A549 treated with CORT108297 at 1 μM for 4 hours (cell line): ENCODE measurements around the gene SCAPER. TPM values are rescaled to one million over a fixed set of nuclear protein-coding genes. Genes with fewer than 3 reads are reported as not detected.

ENCODE experiments used
- total RNA-seq: library from RNA; stranded (reverse); fragments of 200-300 nt; extraction: Qiagen RNA extraction; gene quantifications from 5 replicates; pipeline ENCODE4 v1.2.3, GENCODE V29; 2022

Gene SCAPER, protein sequence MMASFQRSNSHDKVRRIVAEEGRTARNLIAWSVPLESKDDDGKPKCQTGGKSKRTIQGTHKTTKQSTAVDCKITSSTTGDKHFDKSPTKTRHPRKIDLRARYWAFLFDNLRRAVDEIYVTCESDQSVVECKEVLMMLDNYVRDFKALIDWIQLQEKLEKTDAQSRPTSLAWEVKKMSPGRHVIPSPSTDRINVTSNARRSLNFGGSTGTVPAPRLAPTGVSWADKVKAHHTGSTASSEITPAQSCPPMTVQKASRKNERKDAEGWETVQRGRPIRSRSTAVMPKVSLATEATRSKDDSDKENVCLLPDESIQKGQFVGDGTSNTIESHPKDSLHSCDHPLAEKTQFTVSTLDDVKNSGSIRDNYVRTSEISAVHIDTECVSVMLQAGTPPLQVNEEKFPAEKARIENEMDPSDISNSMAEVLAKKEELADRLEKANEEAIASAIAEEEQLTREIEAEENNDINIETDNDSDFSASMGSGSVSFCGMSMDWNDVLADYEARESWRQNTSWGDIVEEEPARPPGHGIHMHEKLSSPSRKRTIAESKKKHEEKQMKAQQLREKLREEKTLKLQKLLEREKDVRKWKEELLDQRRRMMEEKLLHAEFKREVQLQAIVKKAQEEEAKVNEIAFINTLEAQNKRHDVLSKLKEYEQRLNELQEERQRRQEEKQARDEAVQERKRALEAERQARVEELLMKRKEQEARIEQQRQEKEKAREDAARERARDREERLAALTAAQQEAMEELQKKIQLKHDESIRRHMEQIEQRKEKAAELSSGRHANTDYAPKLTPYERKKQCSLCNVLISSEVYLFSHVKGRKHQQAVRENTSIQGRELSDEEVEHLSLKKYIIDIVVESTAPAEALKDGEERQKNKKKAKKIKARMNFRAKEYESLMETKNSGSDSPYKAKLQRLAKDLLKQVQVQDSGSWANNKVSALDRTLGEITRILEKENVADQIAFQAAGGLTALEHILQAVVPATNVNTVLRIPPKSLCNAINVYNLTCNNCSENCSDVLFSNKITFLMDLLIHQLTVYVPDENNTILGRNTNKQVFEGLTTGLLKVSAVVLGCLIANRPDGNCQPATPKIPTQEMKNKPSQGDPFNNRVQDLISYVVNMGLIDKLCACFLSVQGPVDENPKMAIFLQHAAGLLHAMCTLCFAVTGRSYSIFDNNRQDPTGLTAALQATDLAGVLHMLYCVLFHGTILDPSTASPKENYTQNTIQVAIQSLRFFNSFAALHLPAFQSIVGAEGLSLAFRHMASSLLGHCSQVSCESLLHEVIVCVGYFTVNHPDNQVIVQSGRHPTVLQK (N-terminal part only)
- 1.8 to 3.8 TPM (median 3.8 TPM) in 5 replicates for total RNA-seq

DNA sequence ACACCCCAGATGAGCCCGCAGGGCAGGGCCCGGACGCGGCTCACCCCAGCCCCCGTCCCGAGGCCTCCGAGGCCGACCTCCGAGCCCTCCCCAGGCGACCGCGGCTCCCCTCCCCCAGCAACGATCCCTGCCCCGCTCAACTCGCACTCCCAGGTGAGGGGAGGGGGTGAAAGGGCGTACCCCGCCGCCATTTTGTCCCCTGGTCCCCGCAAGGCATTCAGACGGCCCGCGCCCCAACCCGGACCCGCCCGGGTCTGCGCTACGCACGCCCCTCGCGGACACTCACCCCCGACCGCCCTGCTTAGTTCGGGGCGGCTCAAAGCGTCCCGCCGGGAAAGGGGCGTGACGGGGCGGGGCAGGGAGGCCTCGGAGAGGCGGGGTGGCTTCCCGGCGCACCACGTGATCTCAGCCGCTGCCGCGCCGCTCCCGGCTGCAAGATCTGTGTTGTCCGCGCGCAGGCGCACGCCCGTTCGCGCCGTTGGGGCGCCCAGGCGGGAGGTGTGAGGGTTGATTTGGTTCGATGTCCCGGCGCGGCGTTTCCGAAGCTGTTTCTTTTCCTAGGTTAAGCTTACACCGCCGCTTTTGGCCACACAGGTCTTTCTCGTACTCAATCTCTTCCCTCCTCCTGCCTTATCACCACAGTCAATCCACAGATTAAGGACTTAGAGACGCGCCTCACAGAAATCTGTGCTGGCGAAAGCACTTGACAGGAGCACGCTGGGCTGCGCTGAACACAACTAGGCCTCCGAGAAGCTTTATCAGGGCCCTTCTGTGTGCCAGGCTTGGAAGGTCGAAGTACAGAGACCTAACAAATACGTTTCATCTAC lies at the start of gene SCAPER:
SCAPER (minus strand) TSS at position 328 of the 827 bp plus-strand sequence. CDS start 21,523 bp downstream, outside the sequence.

DNA sequence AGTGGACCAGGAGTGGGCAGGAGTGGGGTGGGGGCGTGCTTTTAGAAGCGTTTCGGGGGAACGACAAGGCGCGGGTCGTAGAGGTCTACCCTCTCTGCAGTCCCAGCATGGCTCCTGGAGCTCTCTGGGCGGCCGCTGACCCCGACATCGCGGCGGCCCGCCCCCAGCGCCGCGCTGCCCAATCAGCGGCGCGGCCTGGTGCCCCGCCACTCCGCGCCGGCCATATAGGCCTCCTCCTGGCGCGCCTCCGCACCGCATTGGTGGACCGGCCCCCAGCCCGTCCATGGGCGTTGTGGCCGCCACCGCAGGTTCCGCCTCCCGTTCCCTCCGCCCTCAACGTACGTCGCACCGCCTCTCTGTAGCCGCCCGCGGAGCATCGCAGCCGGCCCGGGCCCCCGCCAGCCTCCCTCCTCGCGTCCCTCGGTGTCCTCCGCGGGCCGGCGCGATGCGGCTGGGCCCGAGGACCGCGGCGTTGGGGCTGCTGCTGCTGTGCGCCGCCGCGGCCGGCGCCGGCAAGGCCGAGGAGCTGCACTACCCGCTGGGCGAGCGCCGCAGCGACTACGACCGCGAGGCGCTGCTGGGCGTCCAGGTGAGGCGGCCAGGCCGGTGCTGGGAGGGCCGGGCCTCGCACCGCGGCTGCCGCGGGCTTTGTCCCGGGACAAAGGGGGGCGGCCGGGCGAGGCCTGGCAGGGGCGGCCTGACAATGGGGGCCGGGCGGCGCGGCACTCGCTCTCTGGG lies 26.4 kb upstream of the SCAPER start, which contains the start of gene RCN2:
RCN2 (plus strand) TSS at position 353 of the 738 bp plus-strand sequence; CDS start at position 446, 93 bp downstream.

DNA sequence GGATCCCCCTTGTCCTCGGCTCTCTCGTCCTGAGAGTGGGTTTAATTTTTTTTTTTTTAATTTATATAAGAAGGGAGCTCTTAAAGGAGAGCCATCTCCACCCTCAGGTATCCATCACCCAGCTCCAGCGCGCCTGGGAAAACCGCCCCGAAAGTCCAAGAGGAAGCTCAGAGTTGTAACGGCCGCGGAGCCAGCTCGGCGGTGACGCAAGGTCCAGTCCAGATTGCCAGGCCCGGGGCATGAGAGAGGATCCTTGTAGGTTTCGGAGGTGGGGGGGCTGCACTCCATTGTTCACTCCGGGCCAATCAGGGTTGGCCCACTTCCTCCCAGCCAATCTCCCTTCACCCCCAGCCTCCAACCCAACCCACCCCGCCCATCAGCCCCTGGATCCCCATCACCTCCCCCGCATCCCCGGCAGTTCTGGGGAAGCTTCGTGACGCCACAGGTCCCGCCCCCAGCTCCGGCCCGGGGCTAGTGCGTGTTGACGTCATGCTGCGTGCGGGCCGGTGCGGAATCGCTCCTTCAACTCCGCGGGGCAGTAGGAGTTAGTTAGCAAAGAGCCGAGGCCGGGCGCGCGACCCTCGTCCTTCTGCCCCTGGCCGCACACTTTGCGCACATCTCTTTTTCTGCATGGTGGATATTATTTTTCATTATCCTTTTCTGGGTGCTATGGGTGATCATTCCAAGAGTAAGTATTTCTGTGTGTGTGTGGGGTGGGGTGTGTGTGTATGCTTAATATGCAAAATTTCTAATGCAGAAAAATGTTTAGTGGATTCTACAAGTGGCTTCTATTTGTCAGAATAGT lies 568.7 kb downstream of the SCAPER start, which contains the start of gene ISL2:
ISL2 (plus strand) TSS at position 520 of the 805 bp plus-strand sequence; CDS start at position 631, 111 bp downstream.

DNA sequence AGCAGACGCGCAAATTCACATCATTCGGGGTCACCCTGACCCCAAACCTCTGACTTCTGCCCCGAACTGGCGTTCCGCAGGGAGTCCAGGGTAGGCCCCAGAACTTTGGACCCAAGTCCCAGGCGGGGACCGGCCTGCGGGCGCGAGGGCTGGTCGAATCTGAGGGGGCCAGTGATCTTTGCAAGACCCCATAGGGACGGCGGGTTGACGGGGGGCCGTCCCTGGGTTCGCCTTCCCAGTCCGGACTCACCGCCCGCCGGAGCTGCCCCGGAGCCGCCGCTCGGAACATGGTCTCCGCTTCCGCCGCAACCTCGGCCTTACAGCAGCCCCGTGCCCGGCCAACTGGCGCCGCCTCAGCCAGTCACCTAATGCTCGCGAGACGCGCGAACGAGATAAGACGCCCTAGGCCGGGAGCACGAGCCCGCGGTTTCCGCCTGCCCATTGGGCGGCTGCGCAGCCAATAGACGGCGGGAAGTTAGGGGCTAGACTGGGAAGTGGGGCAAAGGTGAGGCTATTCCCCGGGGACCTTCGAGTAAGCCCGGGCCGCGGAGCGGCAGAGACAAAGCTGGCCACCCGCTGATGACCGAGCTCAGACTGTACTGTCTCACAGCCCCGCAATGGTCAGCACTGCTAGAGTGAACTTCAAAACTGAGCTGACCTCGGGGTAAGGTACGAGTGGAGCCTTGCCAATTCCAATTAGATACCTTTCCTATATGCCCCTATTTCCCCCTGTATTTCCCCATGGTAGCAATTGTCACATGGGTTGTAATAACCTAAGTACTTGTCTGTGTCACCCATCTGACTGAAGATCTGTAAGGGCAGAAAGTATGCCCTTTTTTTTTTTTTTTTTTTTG lies 593.8 kb downstream of the SCAPER start, which contains the start of gene ETFA:
ETFA (minus strand) TSS at position 370 of the 854 bp plus-strand sequence; CDS start at position 289, 81 bp downstream.

Other genes starting within 250 kb of the SCAPER start
- gene RCN2, start 26.4 kb upstream of the SCAPER start, total RNA-seq, result 54.6 to 69.9 TPM (median 63.6 TPM) in 5 replicates
- gene PSTPIP1, start 89.8 kb upstream of the SCAPER start, total RNA-seq, result 0.22 TPM in 1 of 5 replicates, not detected in the others
- gene TSPAN3, start 165.8 kb upstream of the SCAPER start, total RNA-seq, result 364 to 478 TPM (median 451 TPM) in 5 replicates